ENCODE data around the gene ELL.

- TF ChIP-seq GATA2 (IDR thresholded peaks at IDR 0.05; ENCODE audit: low read depth, low read length) (no peak), GATA3 (IDR thresholded peaks at IDR 0.05; ENCODE audit: low read depth, low read length) (no peak)
Measured at GRCh38 chr19:18434411-18435175, 87.3 kb downstream of the ELL start.

All from SH-SY5Y (cell line).